DOHH2 (cell line): ENCODE measurements around the gene FZD7.

Source experiments
- CTCF ChIP-seq: fragments of 200-600 bp; sonication (generic); IDR thresholded peaks from one replicate; pipeline ENCODE4 v1.5.1; 2014; ENCODE audit warnings: antibody characterized with exemption, mild to moderate bottlenecking, low read depth, low read length; ENCODE audit not compliant: poor library complexity, severe bottlenecking
- EZH2phosphoT487 ChIP-seq: fragments of 200-600 bp; sonication (generic); IDR thresholded peaks from 2 replicates; pipeline ENCODE4 v1.6.1; 2017; ENCODE audit warnings: borderline replicate concordance, mild to moderate bottlenecking, antibody characterized with exemption, low read length, moderate library complexity, mixed read lengths

- no peak for TF ChIP-seq CTCF
- no peak for TF ChIP-seq EZH2phosphoT487
Measured at GRCh38 chr2:202066875-202067274, 33.2 kb downstream of the FZD7 start.
